K562 (cell line): ENCODE results near the gene RGS5. TPM values are rescaled to one million over a fixed set of nuclear protein-coding genes. Genes with fewer than 3 reads are reported as not detected.

Source experiments
- ARID2 ChIP-seq: fragments of 450-650 bp; IDR thresholded peaks from 2 replicates; pipeline ENCODE4 v1.6.1; 2017; ENCODE audit warnings: antibody characterized with exemption, mild to moderate bottlenecking
- BCOR ChIP-seq: fragments of 450-650 bp; IDR thresholded peaks from 2 replicates; pipeline ENCODE4 v1.6.1; 2016
- BHLHE40 ChIP-seq: IDR thresholded peaks from 2 replicates; pipeline ENCODE4 v1.6.1; 2011; ENCODE audit warnings: low read length, improper control_type of control experiment
- BRD9 ChIP-seq: fragments of 450-650 bp; IDR thresholded peaks from 2 replicates; pipeline ENCODE4 v1.6.1; 2018; ENCODE audit warnings: low read depth; ENCODE audit not compliant: partially characterized antibody
- CGGBP1 ChIP-seq: fragments of 250-450 bp; sonication (Bioruptor Pico); IDR thresholded peaks from 2 replicates; pipeline ENCODE4 v1.9.0; 2021; ENCODE audit warnings: mild to moderate bottlenecking
- DACH1 ChIP-seq: fragments of 450-650 bp; IDR thresholded peaks from 2 replicates; pipeline ENCODE4 v1.6.1; 2018; ENCODE audit not compliant: partially characterized antibody
- ELF1 ChIP-seq: fragments of 200-800 bp; sonication (Bioruptor generic); IDR thresholded peaks from 2 replicates; pipeline ENCODE4 v1.6.1; 2016; ENCODE audit warnings: missing genetic modification characterization, missing compliant biosample characterization
- ESRRA ChIP-seq: fragments of 450-650 bp; IDR thresholded peaks from 2 replicates; pipeline ENCODE4 v1.6.1; 2014; ENCODE audit warnings: low read depth, mild to moderate bottlenecking, moderate library complexity, borderline replicate concordance
- FIP1L1 ChIP-seq: fragments of 200-400 bp; formaldehyde crosslinking; IDR thresholded peaks from 2 replicates; pipeline ENCODE4 v1.6.1; 2018; ENCODE audit warnings: mild to moderate bottlenecking, low read depth, low read length; ENCODE audit not compliant: poor library complexity, severe bottlenecking
- MTA2 ChIP-seq: fragments of 450-650 bp; IDR thresholded peaks from 2 replicates; pipeline ENCODE4 v1.6.1; 2016; ENCODE audit warnings: low read depth
- NCOA2 ChIP-seq, 2 experiments: fragments of 450-650 bp; IDR thresholded peaks; 2 replicates each; pipeline ENCODE4 v1.6.1; 2018; ENCODE audit warnings: mild to moderate bottlenecking in 2 of 2, moderate library complexity in 1 of 2; ENCODE audit not compliant: partially characterized antibody in 2 of 2
- NELFE ChIP-seq: IDR thresholded peaks from 2 replicates; pipeline ENCODE4 v1.6.1; 2011; ENCODE audit warnings: mild to moderate bottlenecking; ENCODE audit not compliant: insufficient read depth, insufficient read length
- PHF8 ChIP-seq: fragments of 200-600 bp; sonication (generic); IDR thresholded peaks from 2 replicates; pipeline ENCODE4 v1.6.1; 2012; ENCODE audit warnings: mixed run types, mild to moderate bottlenecking, inconsistent platforms, low read length, moderate library complexity, borderline replicate concordance
- RBM25 ChIP-seq: fragments of 200-400 bp; formaldehyde crosslinking; IDR thresholded peaks from 2 replicates; pipeline ENCODE4 v1.6.1; 2018; ENCODE audit warnings: low read length, low read depth, moderate library complexity; ENCODE audit not compliant: severe bottlenecking
- SIX5 ChIP-seq, 2 experiments: IDR thresholded peaks; 2 replicates each; pipeline ENCODE4 v1.6.1; 2011; ENCODE audit warnings: low read length in 2 of 2, borderline replicate concordance in 1 of 2, low read depth in 1 of 2, mild to moderate bottlenecking in 1 of 2, moderate library complexity in 1 of 2; ENCODE audit not compliant: insufficient read depth in 1 of 2
- TAL1 ChIP-seq: fragments of 450-650 bp; IDR thresholded peaks from 2 replicates; pipeline ENCODE4 v1.6.1; 2016; ENCODE audit warnings: mild to moderate bottlenecking
- TBL1XR1 ChIP-seq, 2 experiments: IDR thresholded peaks; 2 replicates each; pipeline ENCODE4 v1.6.1; 2012; ENCODE audit warnings: improper control_type of control experiment in 2 of 2, low read length in 2 of 2, mild to moderate bottlenecking in 1 of 2
- ZBTB7A ChIP-seq: IDR thresholded peaks from 2 replicates; pipeline ENCODE4 v1.6.1; 2011; ENCODE audit warnings: low read depth, mild to moderate bottlenecking, low read length, moderate library complexity, borderline replicate concordance; ENCODE audit not compliant: control insufficient read depth
- ZNF12 ChIP-seq: sonication (generic); formaldehyde crosslinking; IDR thresholded peaks from 2 replicates; pipeline ENCODE4 v1.4.0; 2020; ENCODE audit warnings: mild to moderate bottlenecking, missing genetic modification reagents
- ZNF41 ChIP-seq: fragments of 250-450 bp; sonication (Bioruptor Pico); conservative IDR thresholded peaks from 2 replicates; pipeline ENCODE4 v1.4.0; 2020; ENCODE audit warnings: mild to moderate bottlenecking
- polyA plus RNA-seq, 8 experiments: library from polyadenylated mRNA; depleted of rRNA in 4 of 8; stranded (reverse) in 5 of 8; unstranded in 3 of 8; fragments of >200 nt; fragmentation: Nextera tagmentation in 2 of 8; fragmentation: Illumina TruSeq in 1 of 8; extraction: Ambion mirVana in 2 of 8; extraction: Trizol in 1 of 8; gene quantifications; 2 replicates each; pipeline versions ENCODE4 v1.2.1 to v1.2.3, GENCODE V29; 2011 to 2014; ENCODE audit warnings: inconsistent platforms in 1 of 8, missing spikeins in 1 of 8
- total RNA-seq, 7 experiments: library from RNA; depleted of rRNA in 6 of 7; stranded (reverse); fragments of >200 nt in 6 of 7; fragmentation: Illumina TruSeq in 2 of 7; extraction: Trizol in 2 of 7; gene quantifications; 2 replicates each; pipeline versions ENCODE4 v1.2.1 to v1.2.3, GENCODE V29; 2011 to 2021; ENCODE audit warnings: low replicate concordance in 1 of 7
- TF ChIP-seq, protein P1 (sequence below): fragments of 200-400 bp; formaldehyde crosslinking; IDR thresholded peaks from 2 replicates; pipeline ENCODE4 v1.6.1; 2017; ENCODE audit warnings: mild to moderate bottlenecking, low read depth, low read length, moderate library complexity
- TF ChIP-seq, protein P2 (sequence below), 3 experiments: fragments of 200-800 bp in 1 of 3; fragments of 250-450 bp in 1 of 3; fragments of 450-650 bp in 1 of 3; sonication (Bioruptor Pico) in 1 of 3; sonication (Bioruptor generic) in 1 of 3; formaldehyde crosslinking in 1 of 3; IDR thresholded peaks; 2 replicates each; pipeline versions ENCODE4 v1.6.1 to v1.8.0; 2016 to 2022; ENCODE audit warnings: mild to moderate bottlenecking in 2 of 3, missing genetic modification characterization in 2 of 3, missing compliant biosample characterization in 1 of 3, moderate library complexity in 1 of 3

RGS5 gene
- total and polyA plus RNA-seq, 9 of the 15 experiments (the other 6 are each of a cell fraction or from before 2014, with no cell fraction given), result 0.71 to 5.3 (median 2.4) TPM

DNA sequence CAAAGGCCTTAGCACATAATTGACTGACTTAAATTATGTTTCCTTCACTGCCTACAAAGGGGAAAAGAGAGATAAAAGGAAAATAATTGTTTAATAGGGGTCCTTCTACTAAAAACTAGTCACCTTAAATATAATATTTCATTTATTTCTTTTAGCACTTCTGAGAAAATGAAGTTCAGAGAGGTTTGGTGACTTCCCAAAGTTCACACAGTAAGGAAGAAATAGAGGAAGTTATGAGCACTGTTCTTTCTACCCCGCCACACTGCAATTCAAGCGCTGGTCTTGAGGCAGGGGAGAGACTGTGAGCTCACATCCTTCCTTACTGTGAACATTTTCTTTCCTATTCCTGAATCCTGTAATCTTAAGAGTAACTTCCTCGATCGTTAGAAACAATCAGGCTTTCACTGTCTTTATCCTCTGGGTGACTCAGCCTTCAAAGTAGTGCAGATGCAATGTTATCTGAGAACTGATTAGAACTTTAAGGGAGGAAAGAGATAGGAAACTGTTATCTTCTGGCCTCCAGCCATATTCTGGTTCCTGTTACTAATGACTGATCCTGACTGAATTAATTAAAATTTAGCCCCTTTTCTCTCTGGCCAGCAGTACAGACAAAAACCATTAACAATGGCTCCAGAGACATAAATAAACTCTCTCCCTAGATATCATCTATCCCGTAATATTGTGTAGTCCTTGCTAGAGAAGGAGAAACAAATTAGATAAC is 6.8 kb downstream of the RGS5 start (continued):
- TF ChIP-seq, protein P1, sequence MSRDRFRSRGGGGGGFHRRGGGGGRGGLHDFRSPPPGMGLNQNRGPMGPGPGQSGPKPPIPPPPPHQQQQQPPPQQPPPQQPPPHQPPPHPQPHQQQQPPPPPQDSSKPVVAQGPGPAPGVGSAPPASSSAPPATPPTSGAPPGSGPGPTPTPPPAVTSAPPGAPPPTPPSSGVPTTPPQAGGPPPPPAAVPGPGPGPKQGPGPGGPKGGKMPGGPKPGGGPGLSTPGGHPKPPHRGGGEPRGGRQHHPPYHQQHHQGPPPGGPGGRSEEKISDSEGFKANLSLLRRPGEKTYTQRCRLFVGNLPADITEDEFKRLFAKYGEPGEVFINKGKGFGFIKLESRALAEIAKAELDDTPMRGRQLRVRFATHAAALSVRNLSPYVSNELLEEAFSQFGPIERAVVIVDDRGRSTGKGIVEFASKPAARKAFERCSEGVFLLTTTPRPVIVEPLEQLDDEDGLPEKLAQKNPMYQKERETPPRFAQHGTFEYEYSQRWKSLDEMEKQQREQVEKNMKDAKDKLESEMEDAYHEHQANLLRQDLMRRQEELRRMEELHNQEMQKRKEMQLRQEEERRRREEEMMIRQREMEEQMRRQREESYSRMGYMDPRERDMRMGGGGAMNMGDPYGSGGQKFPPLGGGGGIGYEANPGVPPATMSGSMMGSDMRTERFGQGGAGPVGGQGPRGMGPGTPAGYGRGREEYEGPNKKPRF, result no peak
- TF ChIP-seq CGGBP1, result no peak
- peak; percentile 92 for TF ChIP-seq RBM25
- no peak for TF ChIP-seq PHF8
- no peak for TF ChIP-seq FIP1L1
- no peak for TF ChIP-seq ZNF12
- no peak for TF ChIP-seq TBL1XR1 (IDR thresholded peaks at IDR 0.05; ENCODE audit: low read length in 2 of 2)
- no peak for TF ChIP-seq NCOA2 (IDR thresholded peaks at IDR 0.05; ENCODE audit: partially characterized antibody in 2 of 2)
- TF ChIP-seq BRD9, result no peak
- TF ChIP-seq BCOR, result no peak; the same call in 1 of the 2 replicates
- TF ChIP-seq, protein P2, sequence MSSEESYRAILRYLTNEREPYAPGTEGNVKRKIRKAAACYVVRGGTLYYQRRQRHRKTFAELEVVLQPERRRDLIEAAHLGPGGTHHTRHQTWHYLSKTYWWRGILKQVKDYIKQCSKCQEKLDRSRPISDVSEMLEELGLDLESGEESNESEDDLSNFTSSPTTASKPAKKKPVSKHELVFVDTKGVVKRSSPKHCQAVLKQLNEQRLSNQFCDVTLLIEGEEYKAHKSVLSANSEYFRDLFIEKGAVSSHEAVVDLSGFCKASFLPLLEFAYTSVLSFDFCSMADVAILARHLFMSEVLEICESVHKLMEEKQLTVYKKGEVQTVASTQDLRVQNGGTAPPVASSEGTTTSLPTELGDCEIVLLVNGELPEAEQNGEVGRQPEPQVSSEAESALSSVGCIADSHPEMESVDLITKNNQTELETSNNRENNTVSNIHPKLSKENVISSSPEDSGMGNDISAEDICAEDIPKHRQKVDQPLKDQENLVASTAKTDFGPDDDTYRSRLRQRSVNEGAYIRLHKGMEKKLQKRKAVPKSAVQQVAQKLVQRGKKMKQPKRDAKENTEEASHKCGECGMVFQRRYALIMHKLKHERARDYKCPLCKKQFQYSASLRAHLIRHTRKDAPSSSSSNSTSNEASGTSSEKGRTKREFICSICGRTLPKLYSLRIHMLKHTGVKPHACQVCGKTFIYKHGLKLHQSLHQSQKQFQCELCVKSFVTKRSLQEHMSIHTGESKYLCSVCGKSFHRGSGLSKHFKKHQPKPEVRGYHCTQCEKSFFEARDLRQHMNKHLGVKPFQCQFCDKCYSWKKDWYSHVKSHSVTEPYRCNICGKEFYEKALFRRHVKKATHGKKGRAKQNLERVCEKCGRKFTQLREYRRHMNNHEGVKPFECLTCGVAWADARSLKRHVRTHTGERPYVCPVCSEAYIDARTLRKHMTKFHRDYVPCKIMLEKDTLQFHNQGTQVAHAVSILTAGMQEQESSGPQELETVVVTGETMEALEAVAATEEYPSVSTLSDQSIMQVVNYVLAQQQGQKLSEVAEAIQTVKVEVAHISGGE (CRISPR knock-in tag; IDR thresholded peaks at IDR 0.05), result no peak
- 0 out of 2 replicates have a peak, but pooled peaks have one; percentile 21 for TF ChIP-seq TAL1
- TF ChIP-seq NELFE, result no peak
- no peak for TF ChIP-seq ESRRA
- TF ChIP-seq SIX5 (IDR thresholded peaks at IDR 0.05; ENCODE audit: borderline replicate concordance in 1 of 2, insufficient read depth in 1 of 2, low read depth in 1 of 2, low read length in 2 of 2), result no peak
- TF ChIP-seq ZBTB7A, result no peak
- TF ChIP-seq MTA2, result no peak
- no peak for TF ChIP-seq ZNF41 (CRISPR knock-in tag)
- TF ChIP-seq ELF1 (tag), result no peak
- TF ChIP-seq ARID2, result no peak
- no peak for TF ChIP-seq DACH1
- TF ChIP-seq BHLHE40, result no peak
